Right lobe of liver (tissue), 4 donors: Measurements from ENCODE around the gene CDH13.

Experiments
- CTCF ChIP-seq, 4 donors: fragments of 200-600 bp in 3 of 4; fragments of 450-650 bp in 1 of 4; IDR thresholded peaks; one replicate each; pipeline versions ENCODE4 v1.5.1 to v1.8.0; 2016 to 2022; ENCODE audit warnings: antibody characterized with exemption in 4 of 4, mild to moderate bottlenecking in 2 of 4
- POLR2A ChIP-seq: fragments of 450-650 bp; IDR thresholded peaks from one replicate; pipeline ENCODE4 v1.6.1; 2017; ENCODE audit warnings: antibody characterized with exemption, mild to moderate bottlenecking
- donor health status: DM: no; HTN: no; CAD: no.
- donor health status: DM: no; HTN: no; CAD: no.
- donor health status: DM: no; HTN: yes; CAD: no.

- TF ChIP-seq CTCF (IDR thresholded peaks at IDR 0.05) (no peak), POLR2A (no peak)
Measured at GRCh38 chr16:82728901-82729300, 102.1 kb downstream of the CDH13 start.
